Measurements from ENCODE around the gene IL1RAPL2. TPM values are rescaled to one million over a fixed set of nuclear protein-coding genes. Genes with fewer than 3 reads are reported as not detected.

Gene IL1RAPL2
- total RNA-seq, 1 experiment from 2014 or later: not detected

GRCh38 chrX:105461016-105461415 lies 895.0 kb downstream of the IL1RAPL2 start:
- DNase-seq (ENCODE audit: low read depth): peak; percentile 7

GRCh38 chrX:105462186-105462585 lies 896.2 kb downstream of the IL1RAPL2 start:
- no peak for DNase-seq (ENCODE audit: low read depth)

- no peak for DNase-seq (ENCODE audit: low read depth)
Measured at GRCh38 chrX:105463473-105463872, 897.5 kb downstream of the IL1RAPL2 start.

- no peak for DNase-seq (ENCODE audit: low read depth)
Measured at GRCh38 chrX:105464618-105465017, 898.6 kb downstream of the IL1RAPL2 start.

GRCh38 chrX:105468741-105469140 lies 902.7 kb downstream of the IL1RAPL2 start:
- DNase-seq (ENCODE audit: low read depth): no peak

- DNase-seq (ENCODE audit: low read depth): no peak
Measured at GRCh38 chrX:105471597-105471996, 905.6 kb downstream of the IL1RAPL2 start.

GRCh38 chrX:105475801-105476200 lies 909.8 kb downstream of the IL1RAPL2 start:
- no peak for DNase-seq (ENCODE audit: low read depth)

- no peak for DNase-seq (ENCODE audit: low read depth)
Measured at GRCh38 chrX:105477351-105477750, 911.4 kb downstream of the IL1RAPL2 start.

GRCh38 chrX:105480646-105481310 lies 914.8 kb downstream of the IL1RAPL2 start:
- DNase-seq (ENCODE audit: low read depth): no peak

- peak; percentile 21 for DNase-seq (ENCODE audit: low read depth)
Measured at GRCh38 chrX:105483011-105483410, 917.0 kb downstream of the IL1RAPL2 start.

GRCh38 chrX:105488716-105489115 lies 922.7 kb downstream of the IL1RAPL2 start:
- DNase-seq (ENCODE audit: low read depth): no peak

- no peak for DNase-seq (ENCODE audit: low read depth)
Measured at GRCh38 chrX:105495376-105495775, 929.4 kb downstream of the IL1RAPL2 start.

GRCh38 chrX:105502336-105502735 lies 936.3 kb downstream of the IL1RAPL2 start:
- DNase-seq (ENCODE audit: low read depth): peak; percentile 3

GRCh38 chrX:105515561-105515960 lies 949.6 kb downstream of the IL1RAPL2 start:
- DNase-seq (ENCODE audit: low read depth): no peak

- DNase-seq (ENCODE audit: low read depth): no peak
Measured at GRCh38 chrX:105526431-105526830, 960.4 kb downstream of the IL1RAPL2 start.

- no peak for DNase-seq (ENCODE audit: low read depth)
Measured at GRCh38 chrX:105527759-105528158, 961.8 kb downstream of the IL1RAPL2 start.

- no peak for DNase-seq (ENCODE audit: low read depth)
Measured at GRCh38 chrX:105533951-105534350, 968.0 kb downstream of the IL1RAPL2 start.

GRCh38 chrX:105543283-105543682 lies 977.3 kb downstream of the IL1RAPL2 start:
- DNase-seq (ENCODE audit: low read depth): no peak

- no peak for DNase-seq (ENCODE audit: low read depth)
Measured at GRCh38 chrX:105550043-105550663, 984.2 kb downstream of the IL1RAPL2 start.

GRCh38 chrX:105552395-105552794 lies 986.4 kb downstream of the IL1RAPL2 start:
- DNase-seq (ENCODE audit: low read depth): peak; percentile 39

- DNase-seq (ENCODE audit: low read depth): no peak
Measured at GRCh38 chrX:105553118-105553517, 987.1 kb downstream of the IL1RAPL2 start.

- peak; percentile 80 for DNase-seq (ENCODE audit: low read depth)
Measured at GRCh38 chrX:105564501-105564900, 998.5 kb downstream of the IL1RAPL2 start.

- no peak for DNase-seq (ENCODE audit: low read depth)
Measured at GRCh38 chrX:105565856-105566255, 999.9 kb downstream of the IL1RAPL2 start.

GRCh38 chrX:105567082-105567481 lies 1001.1 kb downstream of the IL1RAPL2 start:
- no peak for DNase-seq (ENCODE audit: low read depth)
